MM.1S (cell line): Measurements from ENCODE around the gene ITGB2.

Source experiments
- CTCF ChIP-seq: fragments of 300-600 bp; sonication (generic); IDR thresholded peaks from 2 replicates; pipeline ENCODE4 v1.5.1; 2016; ENCODE audit warnings: antibody characterized with exemption, low read length, mixed read lengths
- EZH2phosphoT487 ChIP-seq: fragments of 300-600 bp; sonication (generic); IDR thresholded peaks from 2 replicates; pipeline ENCODE4 v1.6.1; 2018; ENCODE audit warnings: antibody characterized with exemption, low read length

GRCh38 chr21:44842087-44842486, 78.6 kb downstream of the ITGB2 start:
- TF ChIP-seq CTCF (no peak), EZH2phosphoT487 (no peak)
